HG03565 (cell line): ENCODE measurements around the gene CHSY1.
A peak's percentile ranks its signal among the peaks of the same experiment; 100 is the strongest.
"Not testable (repeated sequence)": the region's sequence is repeated elsewhere in the genome, so short reads cannot be mapped to it uniquely, and the experiment has no call there.

ENCODE experiments used
- ATAC-seq: cut with Tn5 transposase; IDR thresholded peaks from one replicate; pipeline ENCODE4 v1.9.1; 2021; ENCODE audit warnings: mild to moderate bottlenecking, moderate library complexity; ENCODE audit not compliant: unreplicated experiment

Gene CHSY1

GRCh38 chr15:101138913-101139880 is 112.7 kb downstream of the CHSY1 start:
- peak; percentile 42 for ATAC-seq

GRCh38 chr15:101138086-101138660 is 113.7 kb downstream of the CHSY1 start:
- no peak for ATAC-seq

DNA sequence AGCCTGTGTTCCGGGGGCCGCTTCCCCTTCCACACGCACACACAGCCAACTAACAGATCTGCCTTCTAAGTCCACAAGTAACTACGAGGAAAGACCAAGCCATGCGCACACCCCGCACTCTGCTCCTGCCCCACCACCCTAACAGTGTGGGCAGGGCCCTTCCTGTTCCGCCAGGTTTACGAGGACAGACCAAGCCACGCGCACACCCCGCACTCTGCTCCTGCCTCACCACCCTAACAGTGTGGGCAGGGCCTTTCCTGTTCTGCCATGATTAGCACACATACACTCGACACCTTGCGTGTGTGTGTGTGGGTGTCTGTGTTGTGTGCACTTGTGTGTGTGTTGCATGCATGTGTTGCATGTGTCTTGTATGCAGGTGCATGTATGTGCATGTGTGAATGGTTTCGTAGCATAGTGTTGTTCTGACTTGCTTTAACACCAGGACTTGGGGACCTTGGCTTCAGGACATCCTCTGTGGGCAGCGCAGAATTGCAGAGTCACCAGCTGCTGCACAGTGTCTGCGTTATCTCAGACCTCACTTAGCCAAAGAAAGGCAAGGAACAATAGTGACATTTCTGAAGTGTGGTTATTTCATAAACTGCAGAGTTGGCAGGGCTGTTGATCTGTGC is 114.4 kb downstream of the CHSY1 start:
- ATAC-seq, result no peak

GRCh38 chr15:101136381-101137268 is 115.2 kb downstream of the CHSY1 start:
- no peak for ATAC-seq

GRCh38 chr15:101135532-101136166 is 116.2 kb downstream of the CHSY1 start:
- ATAC-seq, result peak; percentile 48

- no peak for ATAC-seq
Observed at GRCh38 chr15:101134780-101135179, 117.1 kb downstream of the CHSY1 start.

DNA sequence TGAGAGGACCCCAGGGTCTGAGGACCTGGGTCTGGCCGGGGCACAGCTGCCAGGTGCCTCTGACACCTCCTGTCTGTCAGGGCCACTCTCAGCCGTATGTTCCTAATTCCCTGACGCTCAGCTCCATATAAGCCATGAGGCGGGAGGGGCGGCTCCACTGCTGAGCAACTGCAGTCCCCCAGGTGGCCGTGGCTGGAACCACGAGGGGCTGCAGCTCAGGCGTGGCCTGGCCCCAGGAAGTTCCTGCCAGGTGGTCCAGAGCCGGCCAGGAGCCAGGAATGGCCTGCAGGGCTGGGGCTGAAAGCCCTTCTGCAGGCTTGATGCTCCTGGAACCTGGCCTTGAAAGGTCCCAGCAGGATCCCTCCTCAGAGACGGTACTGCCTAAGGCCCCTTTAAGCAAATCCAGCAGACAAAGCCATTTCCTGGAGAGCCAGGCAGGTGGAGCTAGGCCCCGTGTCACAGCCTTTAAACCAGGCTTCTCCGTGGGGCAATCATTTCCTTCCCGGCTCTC is 118.0 kb downstream of the CHSY1 start:
- no peak for ATAC-seq

DNA sequence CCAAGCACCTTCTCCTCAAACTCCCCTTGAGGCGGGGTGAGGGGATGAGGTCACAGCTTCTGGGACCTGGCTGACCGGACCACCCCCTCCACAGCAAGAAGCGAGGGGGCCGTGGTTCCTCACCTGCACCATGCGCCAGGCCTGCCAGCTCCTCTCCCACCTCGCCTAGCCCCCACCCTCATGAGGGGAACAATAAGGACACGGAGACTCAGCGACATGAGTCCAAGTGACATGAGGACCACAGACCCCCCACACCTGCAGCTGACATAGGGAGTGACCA is 118.7 kb downstream of the CHSY1 start:
- ATAC-seq, result no peak

- no peak for ATAC-seq
Observed at GRCh38 chr15:101132390-101133180, 119.3 kb downstream of the CHSY1 start.

DNA sequence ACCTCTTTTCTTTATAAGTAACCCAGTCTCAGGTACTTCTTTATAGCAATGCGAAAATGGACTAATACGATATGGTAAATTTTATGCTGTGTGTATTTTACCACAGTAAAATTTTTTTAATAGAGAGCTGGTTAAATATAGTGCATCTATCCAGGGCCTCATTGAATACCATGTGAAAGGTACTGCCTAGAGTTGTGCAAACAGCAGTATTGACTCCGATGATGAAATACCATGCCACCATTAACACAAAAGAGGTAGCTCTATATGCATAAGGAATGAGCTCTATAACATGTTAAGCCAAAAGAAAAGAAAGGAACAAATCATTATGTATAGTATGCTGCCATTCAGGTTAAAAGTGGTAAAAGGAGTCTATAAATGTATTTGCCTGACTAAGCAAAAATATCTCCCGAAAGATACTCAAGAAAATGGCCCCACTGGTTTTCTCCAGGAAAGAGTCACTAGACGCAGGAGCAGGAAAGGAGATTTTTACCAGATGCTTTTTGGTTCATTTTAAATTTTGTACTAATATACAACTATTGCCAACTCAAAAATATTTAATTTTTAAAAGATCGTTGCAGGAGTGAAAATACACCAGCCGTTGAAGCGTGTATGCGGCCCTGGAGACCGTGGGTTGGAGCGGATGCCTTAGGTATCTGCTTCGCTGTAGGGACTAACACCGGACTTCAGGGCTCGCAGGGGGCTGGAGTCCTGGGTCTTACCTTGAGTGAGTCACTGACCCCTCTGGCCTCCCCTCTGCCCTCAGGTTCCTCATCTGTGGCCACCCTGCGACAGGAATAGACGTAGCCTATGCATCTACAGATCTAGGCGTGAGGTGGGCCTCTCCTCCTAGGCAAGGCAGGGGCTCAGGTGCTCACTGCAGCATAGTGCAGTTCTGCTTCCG is 120.1 kb downstream of the CHSY1 start:
- no peak for ATAC-seq

DNA sequence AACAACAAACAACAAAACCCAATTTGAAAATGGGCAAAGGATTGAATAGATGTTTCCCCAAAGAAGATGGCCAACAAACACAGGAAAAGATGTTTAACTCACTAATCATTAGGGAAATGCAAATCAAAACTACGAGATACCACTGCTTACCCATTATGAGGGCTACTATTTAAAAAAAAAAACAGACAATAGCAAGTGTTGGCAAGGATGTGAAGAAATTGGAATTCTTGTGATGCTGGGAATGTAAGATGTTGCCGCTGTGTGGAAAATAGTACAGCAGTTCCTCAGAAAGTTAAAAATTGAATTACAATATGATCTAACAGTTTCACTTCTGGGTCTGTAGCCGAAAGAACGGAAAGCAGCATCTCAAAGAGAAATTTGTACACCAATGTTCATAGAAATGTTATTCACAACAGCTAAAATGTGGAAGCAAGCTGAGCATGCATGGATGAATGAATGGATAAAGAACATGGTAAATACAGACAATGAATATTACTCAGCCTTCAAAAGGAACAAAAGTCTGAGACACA is 121.9 kb downstream of the CHSY1 start:
- no peak for ATAC-seq

- no peak for ATAC-seq
Observed at GRCh38 chr15:101128221-101129015, 123.4 kb downstream of the CHSY1 start.

DNA sequence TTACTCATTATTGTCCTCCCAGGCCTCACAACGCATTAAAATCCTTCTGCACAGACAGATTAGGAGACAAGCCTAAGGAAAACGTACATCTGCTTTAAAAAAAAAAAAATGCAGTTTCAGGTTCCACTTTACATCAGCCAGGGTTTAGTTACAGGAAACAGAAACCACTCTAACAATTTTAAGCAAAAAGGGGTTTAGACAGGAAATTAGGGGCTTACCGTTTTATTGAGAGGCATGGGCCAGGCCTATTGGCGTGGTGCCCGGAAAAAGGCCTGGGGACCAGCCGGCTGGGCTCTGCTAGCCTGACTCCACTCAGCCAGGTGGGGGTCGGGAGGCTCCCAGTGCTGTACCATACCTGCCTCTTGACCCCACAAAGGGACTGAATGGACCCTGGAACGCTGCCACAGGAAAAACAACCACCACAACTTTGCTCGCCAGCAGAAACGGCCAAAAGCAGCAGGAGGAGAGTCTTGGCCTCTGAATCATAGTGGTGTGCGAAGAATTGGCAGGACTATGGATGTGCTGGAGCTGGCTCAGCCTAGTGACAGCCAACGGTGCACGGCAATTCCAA is 124.3 kb downstream of the CHSY1 start:
- peak; percentile 64 for ATAC-seq

- ATAC-seq, result peak; percentile 27
Observed at GRCh38 chr15:101126618-101127505, 125.0 kb downstream of the CHSY1 start.

DNA sequence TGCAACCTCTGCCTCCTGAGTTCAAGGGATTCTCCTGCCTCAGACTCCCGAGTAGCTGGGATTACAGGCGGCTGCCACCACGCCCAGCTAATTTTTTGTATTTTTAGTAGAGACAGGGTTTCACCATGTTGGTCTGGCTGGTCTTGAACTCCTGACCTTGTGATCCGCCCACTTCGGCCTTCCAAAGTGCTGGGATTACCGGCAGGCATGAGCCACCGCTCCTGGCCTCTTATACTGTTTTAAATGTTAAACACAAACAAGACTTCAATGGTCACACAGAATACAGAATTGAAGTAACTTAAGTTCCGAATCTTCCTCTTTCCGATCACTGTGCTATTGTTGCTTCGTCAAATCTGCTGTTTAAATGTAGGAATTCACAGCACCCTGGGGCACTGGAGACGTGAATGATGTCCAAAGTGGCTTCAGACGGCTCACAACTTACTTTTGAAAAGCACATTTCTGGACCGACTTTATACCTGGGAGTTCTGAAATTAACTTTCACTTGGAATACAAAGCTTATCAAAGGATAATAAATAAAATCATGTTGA is 125.9 kb downstream of the CHSY1 start:
- not testable (repeated sequence) for ATAC-seq
